ENCODE measurements around the gene DHX29. TPM values are rescaled to one million over a fixed set of nuclear protein-coding genes. Genes with fewer than 3 reads are reported as not detected.
"Not testable (repeated sequence)": the region's sequence is repeated elsewhere in the genome, so short reads cannot be mapped to it uniquely, and the experiment has no call there.

The DHX29 gene
- total RNA-seq, 6 experiments from 2014 or later, result 35.7 to 45.8 (median 41.7) TPM

GRCh38 chr5:55324815-55325418 lies 17.4 kb upstream of the DHX29 start:
- H3K36me3 Mint-ChIP-seq (ENCODE audit: low read depth), result peaks cover 7% of the 10 kb centered on the region
- peak; percentile 81 for TF ChIP-seq CTCF (IDR thresholded peaks at IDR 0.05)
- peaks cover 1% of the 10 kb centered on the region; the same call in 1 of the 2 replicates for H3K27me3 Mint-ChIP-seq (ENCODE audit: insufficient read depth)
- no peak overlapping the region for H3K4me3 Mint-ChIP-seq
- no peaks in the 10 kb centered on the region for H3K9me3 Mint-ChIP-seq
- peak; percentile 46 for DNase-seq
- peaks cover 21% of the 10 kb centered on the region for H3K4me1 Mint-ChIP-seq (ENCODE audit: low read depth)
- H3K27ac Mint-ChIP-seq, result no peak overlapping the region

DNA sequence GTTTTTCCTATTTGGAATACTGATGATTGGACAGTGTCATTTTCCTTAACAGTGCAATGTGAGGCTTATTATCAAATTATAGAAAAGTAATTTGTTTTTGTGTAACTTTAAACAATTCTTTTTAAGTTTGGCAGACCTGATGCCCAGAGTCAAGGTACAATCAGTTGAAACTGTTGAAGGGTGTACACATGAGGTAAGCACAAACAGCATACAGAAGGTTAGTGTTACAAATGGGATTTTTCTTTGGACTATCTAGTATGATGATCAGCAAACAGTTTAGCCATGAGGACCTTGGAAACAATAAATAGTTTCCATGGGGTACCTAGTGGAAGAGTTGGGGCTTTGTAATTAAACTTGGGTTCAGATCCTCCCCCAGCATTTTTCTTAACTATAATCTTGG lies 16.5 kb upstream of the DHX29 start:
- no peaks in the 10 kb centered on the region for H3K9me3 Mint-ChIP-seq

DNA sequence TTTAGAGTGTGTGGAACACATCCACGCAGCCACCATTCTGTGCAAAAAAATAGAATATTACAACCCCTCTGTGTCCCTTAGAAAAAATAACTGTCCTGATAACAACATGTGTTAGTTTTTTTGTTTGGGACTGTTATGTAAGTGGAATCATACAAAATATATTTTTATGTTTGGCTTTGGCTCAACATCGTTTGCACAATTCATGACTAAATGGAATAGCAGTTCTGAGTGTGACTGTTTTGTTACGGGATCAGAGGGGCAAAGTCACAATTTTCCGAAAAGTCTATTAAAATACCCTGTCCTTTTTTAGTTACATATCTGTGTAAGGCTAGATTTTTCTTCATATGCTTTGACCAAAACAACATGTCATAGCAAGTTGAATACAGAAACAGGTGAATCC lies 13.1 kb upstream of the DHX29 start:
- no peak for TF ChIP-seq CTCF (IDR thresholded peaks at IDR 0.05)
- Mint-ChIP-seq H3K27me3 (ENCODE audit: insufficient read depth) (peaks cover 1% of the 10 kb centered on the region; the same call in 1 of the 2 replicates), H3K9me3 (peaks cover 17% of the 10 kb centered on the region), H3K27ac (no peak overlapping the region), H3K4me1 (ENCODE audit: low read depth) (peaks cover 33% of the 10 kb centered on the region), H3K4me3 (no peak overlapping the region), H3K36me3 (ENCODE audit: low read depth) (peaks cover 34% of the 10 kb centered on the region)
- DNase-seq, result peak; percentile 26

More for the DNA sequence above, 16.5 kb upstream of the DHX29 start:
- peaks cover 1% of the 10 kb centered on the region; the same call in 1 of the 2 replicates for H3K27me3 Mint-ChIP-seq (ENCODE audit: insufficient read depth)
- H3K4me1 Mint-ChIP-seq (ENCODE audit: low read depth), result peaks cover 30% of the 10 kb centered on the region
- peaks cover 6% of the 10 kb centered on the region; the same call in 1 of the 2 replicates for H3K36me3 Mint-ChIP-seq (ENCODE audit: low read depth)
- no peak overlapping the region for H3K27ac Mint-ChIP-seq
- no peak overlapping the region for H3K4me3 Mint-ChIP-seq
- no peak for TF ChIP-seq CTCF (IDR thresholded peaks at IDR 0.05)
- no peak for DNase-seq

DNA sequence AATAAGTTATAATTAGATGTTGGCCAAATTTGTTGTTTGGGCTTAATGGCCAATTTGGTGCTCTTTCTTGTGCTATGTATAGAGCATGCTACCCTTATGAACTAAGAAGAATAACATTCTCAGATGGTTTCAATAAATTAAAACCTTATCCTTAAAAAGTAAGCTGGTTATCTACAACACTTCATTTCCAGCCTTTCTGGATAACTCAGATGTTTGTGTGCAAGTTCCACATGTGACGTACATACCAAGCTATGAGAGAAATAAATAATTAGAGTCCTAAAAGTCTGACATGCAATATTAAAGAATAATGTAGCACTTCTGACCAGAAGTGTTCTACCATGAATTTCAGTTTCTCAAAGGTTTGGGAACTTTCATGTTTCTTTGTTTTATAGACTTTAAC lies 12.0 kb upstream of the DHX29 start:
- H3K27ac Mint-ChIP-seq, result peak overlapping the region; percentile 19; the same call in 1 of the 2 replicates
- H3K4me1 Mint-ChIP-seq (ENCODE audit: low read depth), result peaks cover 28% of the 10 kb centered on the region
- peaks cover 34% of the 10 kb centered on the region for H3K36me3 Mint-ChIP-seq (ENCODE audit: low read depth)
- H3K9me3 Mint-ChIP-seq, result peaks cover 19% of the 10 kb centered on the region
- DNase-seq, result no peak
- peaks cover 1% of the 10 kb centered on the region; the same call in 1 of the 2 replicates for H3K27me3 Mint-ChIP-seq (ENCODE audit: insufficient read depth)
- no peak for TF ChIP-seq CTCF (IDR thresholded peaks at IDR 0.05)
- H3K4me3 Mint-ChIP-seq, result no peak overlapping the region

DNA sequence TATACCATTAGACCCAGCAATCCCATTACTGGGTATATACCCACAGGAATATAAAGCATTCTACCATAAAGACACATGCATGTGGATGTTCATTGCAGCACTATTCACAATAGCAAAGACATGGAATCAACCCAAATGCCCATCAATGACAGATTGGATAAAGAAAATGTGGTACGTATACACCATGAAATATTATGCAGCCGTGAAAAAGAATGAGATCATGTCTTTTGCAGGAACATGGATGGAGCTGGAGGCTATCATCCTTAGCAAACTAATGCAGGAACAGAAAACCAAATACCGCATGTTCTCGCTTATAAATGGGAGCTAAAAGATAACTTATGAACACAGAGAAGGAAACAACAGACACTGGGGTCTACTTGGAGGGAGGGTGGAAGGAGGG lies 10.7 kb upstream of the DHX29 start:
- peaks cover 38% of the 10 kb centered on the region for H3K4me1 Mint-ChIP-seq (ENCODE audit: low read depth)
- peaks cover 19% of the 10 kb centered on the region for H3K9me3 Mint-ChIP-seq
- H3K36me3 Mint-ChIP-seq (ENCODE audit: low read depth), result peaks cover 45% of the 10 kb centered on the region
- H3K27ac Mint-ChIP-seq; H3K4me3 Mint-ChIP-seq; H3K27me3 Mint-ChIP-seq (ENCODE audit: insufficient read depth); DNase-seq: not testable (repeated sequence)

DNA sequence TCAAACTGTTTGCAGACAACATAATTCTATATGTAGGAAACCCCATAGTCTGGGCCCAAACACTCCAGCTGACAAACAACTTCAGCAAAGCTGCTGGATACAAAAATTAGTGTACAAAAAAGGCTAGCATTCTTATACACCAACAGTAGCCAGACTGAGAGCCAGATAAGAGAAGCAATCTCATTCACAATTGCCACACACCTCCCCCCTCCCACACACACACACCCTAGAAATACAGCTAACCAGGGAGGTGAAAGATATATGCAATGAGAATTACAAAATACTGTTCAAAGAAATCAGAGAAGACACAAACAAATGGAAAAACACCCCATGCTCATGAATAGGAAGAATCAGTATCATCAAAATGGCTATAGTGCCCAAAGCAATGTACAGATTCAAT lies 9.3 kb upstream of the DHX29 start:
- no peak for TF ChIP-seq CTCF (IDR thresholded peaks at IDR 0.05)
- Mint-ChIP-seq H3K9me3 (peaks cover 19% of the 10 kb centered on the region), H3K36me3 (ENCODE audit: low read depth) (peaks cover 49% of the 10 kb centered on the region), H3K4me1 (ENCODE audit: low read depth) (peaks cover 41% of the 10 kb centered on the region), H3K27ac (no peak overlapping the region), H3K27me3 (ENCODE audit: insufficient read depth) (peaks cover 1% of the 10 kb centered on the region; the same call in 1 of the 2 replicates), H3K4me3 (no peak overlapping the region)
- DNase-seq, result no peak

All from HFFc6 (cell line).